ENCODE results near the gene IKZF1.

DNA sequence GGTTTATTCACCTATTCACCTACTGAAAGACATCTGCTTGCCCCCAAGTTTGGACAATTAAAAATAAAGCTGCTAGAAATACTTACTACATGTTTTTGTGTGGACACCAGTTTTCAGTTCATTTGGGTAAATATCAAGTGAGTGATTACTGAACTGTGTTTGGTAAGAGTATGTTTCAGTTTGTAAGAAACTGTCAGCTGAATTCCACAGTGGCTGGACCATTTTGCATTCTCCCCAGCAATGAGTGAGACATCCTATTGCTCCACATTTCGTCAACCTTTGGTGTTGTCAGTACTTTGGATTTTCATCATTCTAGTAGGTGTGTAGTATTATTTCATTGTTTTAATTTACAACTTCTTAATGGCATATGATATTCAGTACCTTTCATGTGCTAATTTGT, 17.4 kb upstream of the IKZF1 start:
- TF ChIP-seq, protein P1, sequence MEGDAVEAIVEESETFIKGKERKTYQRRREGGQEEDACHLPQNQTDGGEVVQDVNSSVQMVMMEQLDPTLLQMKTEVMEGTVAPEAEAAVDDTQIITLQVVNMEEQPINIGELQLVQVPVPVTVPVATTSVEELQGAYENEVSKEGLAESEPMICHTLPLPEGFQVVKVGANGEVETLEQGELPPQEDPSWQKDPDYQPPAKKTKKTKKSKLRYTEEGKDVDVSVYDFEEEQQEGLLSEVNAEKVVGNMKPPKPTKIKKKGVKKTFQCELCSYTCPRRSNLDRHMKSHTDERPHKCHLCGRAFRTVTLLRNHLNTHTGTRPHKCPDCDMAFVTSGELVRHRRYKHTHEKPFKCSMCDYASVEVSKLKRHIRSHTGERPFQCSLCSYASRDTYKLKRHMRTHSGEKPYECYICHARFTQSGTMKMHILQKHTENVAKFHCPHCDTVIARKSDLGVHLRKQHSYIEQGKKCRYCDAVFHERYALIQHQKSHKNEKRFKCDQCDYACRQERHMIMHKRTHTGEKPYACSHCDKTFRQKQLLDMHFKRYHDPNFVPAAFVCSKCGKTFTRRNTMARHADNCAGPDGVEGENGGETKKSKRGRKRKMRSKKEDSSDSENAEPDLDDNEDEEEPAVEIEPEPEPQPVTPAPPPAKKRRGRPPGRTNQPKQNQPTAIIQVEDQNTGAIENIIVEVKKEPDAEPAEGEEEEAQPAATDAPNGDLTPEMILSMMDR (IDR thresholded peaks at IDR 0.05), result no peak
- TF ChIP-seq, protein P2, sequence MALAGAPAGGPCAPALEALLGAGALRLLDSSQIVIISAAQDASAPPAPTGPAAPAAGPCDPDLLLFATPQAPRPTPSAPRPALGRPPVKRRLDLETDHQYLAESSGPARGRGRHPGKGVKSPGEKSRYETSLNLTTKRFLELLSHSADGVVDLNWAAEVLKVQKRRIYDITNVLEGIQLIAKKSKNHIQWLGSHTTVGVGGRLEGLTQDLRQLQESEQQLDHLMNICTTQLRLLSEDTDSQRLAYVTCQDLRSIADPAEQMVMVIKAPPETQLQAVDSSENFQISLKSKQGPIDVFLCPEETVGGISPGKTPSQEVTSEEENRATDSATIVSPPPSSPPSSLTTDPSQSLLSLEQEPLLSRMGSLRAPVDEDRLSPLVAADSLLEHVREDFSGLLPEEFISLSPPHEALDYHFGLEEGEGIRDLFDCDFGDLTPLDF (CRISPR knock-in tag; IDR thresholded peaks at IDR 0.05), result no peak
- TF ChIP-seq IRF2 (CRISPR knock-in tag; IDR thresholded peaks at IDR 0.05; ENCODE audit: borderline replicate concordance, low read depth) (no peak), GABPB1 (CRISPR knock-in tag; IDR thresholded peaks at IDR 0.05) (no peak), GTF2I (CRISPR knock-in tag; conservative IDR thresholded peaks at IDR 0.05) (no peak), SP1 (CRISPR knock-in tag; conservative IDR thresholded peaks at IDR 0.05) (no peak), ESRRA (CRISPR knock-in tag; IDR thresholded peaks at IDR 0.05; ENCODE audit: borderline replicate concordance) (no peak), TEAD1 (CRISPR knock-in tag; IDR thresholded peaks at IDR 0.05) (no peak), JUN (CRISPR knock-in tag; IDR thresholded peaks at IDR 0.05) (no peak), ZNF138 (CRISPR knock-in tag; conservative IDR thresholded peaks at IDR 0.05) (no peak)
- TF ChIP-seq, protein P3, sequence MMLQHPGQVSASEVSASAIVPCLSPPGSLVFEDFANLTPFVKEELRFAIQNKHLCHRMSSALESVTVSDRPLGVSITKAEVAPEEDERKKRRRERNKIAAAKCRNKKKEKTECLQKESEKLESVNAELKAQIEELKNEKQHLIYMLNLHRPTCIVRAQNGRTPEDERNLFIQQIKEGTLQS (CRISPR knock-in tag; conservative IDR thresholded peaks at IDR 0.05), result no peak
- TF ChIP-seq, protein P4, sequence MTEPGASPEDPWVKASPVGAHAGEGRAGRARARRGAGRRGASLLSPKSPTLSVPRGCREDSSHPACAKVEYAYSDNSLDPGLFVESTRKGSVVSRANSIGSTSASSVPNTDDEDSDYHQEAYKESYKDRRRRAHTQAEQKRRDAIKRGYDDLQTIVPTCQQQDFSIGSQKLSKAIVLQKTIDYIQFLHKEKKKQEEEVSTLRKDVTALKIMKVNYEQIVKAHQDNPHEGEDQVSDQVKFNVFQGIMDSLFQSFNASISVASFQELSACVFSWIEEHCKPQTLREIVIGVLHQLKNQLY (CRISPR knock-in tag; IDR thresholded peaks at IDR 0.05), result no peak
- TF ChIP-seq, protein P5, sequence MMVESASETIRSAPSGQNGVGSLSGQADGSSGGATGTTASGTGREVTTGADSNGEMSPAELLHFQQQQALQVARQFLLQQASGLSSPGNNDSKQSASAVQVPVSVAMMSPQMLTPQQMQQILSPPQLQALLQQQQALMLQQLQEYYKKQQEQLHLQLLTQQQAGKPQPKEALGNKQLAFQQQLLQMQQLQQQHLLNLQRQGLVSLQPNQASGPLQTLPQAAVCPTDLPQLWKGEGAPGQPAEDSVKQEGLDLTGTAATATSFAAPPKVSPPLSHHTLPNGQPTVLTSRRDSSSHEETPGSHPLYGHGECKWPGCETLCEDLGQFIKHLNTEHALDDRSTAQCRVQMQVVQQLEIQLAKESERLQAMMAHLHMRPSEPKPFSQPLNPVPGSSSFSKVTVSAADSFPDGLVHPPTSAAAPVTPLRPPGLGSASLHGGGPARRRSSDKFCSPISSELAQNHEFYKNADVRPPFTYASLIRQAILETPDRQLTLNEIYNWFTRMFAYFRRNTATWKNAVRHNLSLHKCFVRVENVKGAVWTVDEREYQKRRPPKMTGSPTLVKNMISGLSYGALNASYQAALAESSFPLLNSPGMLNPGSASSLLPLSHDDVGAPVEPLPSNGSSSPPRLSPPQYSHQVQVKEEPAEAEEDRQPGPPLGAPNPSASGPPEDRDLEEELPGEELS (CRISPR knock-in tag; IDR thresholded peaks at IDR 0.05), result no peak

Measured in WTC11 (cell line).